ENCODE measurements around the gene KCNH2. TPM values are rescaled to one million over a fixed set of nuclear protein-coding genes. Genes with fewer than 3 reads are reported as not detected.

The KCNH2 gene
- total RNA-seq, 2 donors from 2014 or later, result 0.41 to 0.72 TPM

DNA sequence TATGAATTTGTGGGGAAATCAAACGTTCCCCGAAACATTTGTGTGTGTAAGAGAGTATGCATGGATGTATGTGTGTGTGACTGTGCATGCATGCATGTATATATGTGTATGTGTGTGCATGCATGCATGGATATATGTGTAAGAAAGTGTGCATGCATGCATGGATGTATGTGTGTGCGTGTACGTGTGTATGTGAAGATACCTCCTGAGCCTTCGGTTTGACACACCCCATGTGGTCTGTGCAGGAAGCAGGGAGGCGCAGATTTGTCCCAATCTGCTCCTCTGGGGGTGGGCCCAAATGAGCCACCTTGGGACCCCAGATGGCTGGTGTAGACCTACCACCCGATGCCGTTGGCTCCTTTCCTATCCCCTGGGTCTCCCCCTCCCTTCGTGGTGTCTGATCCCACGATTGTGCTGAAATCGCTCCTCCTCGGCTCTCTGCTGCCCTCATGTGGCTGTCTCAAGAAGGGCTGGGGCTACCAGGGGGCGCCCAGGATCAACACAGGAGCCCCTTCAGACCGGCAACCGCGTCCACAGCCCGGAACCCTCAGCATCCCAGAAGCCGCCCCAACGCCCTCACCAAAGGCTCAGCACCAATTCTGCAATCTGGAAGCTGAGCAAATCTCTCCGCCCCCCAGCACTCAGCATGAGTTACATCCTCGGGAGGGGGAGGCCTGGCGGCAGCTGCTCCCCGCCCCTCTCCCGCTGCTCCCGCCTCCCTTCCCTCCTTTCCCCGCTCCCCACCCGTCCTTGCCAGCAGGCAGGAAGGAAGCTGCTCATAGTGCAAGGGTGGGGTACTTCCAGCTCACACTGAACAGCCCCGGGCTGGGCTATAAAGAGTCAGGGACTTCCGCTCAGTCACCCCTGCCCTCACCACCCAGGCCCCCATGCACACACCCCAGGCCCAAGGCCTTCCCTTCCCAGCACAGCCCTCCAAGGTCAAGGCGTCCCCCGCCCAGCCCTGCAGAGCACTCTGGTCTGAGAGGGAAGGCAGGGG, 10.4 kb upstream of the KCNH2 start:
- DNase-seq (ENCODE audit: low spot score in 2 of 2), result peak in 1 of 2 donors; percentile 79
- Mint-ChIP-seq H3K9me3 (peaks cover 15 to 23% of the 10 kb centered on the region in 2 donors), H3K36me3 (peaks cover 15 to 18% of the 10 kb centered on the region in 2 donors), H3K27ac (no peak overlapping the region)
- ATAC-seq, result peak; percentile 76 to 80

DNA sequence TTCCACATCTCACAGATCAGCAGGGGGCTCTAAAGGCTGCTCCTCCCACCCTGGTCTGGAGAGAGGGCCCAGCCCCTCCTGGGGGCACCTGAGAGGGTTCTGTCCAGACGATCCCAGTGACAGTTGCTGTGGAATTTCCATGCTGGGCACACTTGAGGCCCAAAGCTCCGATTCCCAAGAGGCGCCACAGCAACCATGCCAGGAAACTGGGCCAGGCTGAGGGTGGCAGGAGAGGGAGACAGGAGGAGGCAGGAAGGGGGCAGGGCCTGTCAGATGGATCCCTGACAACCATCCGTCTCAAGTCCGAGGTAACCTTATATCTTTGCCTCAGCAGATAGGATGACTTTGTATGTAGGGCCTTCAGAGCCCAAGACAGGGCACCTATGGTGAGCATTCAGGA, 8.4 kb upstream of the KCNH2 start:
- H3K9me3 Mint-ChIP-seq, result peaks cover 15 to 19% of the 10 kb centered on the region in 2 donors
- H3K36me3 Mint-ChIP-seq, result peaks cover 15 to 18% of the 10 kb centered on the region in 2 donors
- H3K27ac Mint-ChIP-seq, result no peak overlapping the region
- DNase-seq (ENCODE audit: low spot score in 2 of 2), result no peak
- ATAC-seq, result no peak

DNA sequence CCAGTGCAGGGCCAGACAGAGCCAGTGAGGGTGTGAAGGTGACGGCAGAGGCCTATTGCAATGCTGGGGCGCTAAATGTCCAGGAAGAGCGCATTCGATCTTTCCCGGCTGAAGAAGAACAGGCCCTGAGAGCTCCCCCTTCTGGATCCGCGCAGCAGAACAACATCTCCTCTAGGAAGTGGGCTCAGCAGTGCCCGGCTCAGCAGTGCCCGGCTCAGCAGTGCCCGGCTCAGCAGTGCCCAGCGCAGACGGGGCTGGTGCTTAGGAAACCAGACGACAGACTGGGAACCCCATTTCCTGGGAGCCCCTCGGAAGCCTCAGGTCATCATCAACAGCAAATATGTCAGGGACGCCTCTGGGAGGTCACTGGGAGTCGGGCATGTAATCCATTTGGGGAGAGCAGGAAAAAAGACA, 8.0 kb upstream of the KCNH2 start:
- Mint-ChIP-seq H3K27ac (no peak overlapping the region), H3K9me3 (peaks cover 11 to 15% of the 10 kb centered on the region in 2 donors), H3K36me3 (peaks cover 13 to 14% of the 10 kb centered on the region in 2 donors)
- ATAC-seq (peak; percentile 62 to 79), DNase-seq (ENCODE audit: low spot score in 2 of 2) (peak in 1 of 2 donors; percentile 57)

DNA sequence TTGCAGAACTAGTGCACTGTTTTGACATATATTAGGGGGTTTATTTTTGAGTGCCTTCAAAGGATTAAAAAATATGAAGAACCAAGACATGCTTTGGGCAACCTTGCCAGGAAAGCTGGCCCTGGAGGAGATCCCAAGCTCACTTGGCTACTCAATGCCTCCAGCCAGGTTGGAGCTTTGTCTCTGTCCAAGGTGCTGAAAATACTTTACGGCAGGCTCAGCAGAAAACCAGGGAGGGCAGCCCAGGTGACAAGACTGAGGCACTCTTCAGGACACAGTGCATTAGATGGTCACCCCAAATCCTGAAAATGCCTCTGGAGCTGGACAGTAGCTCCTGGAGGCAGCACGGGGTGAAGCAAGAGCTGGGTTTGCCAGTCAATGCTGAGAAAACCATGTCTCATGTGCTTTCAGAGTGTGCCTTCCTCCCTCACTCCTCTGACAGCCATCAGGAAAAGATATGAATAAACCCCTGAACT, 5.8 kb upstream of the KCNH2 start:
- no peaks in the 10 kb centered on the region for H3K9me3 Mint-ChIP-seq
- ATAC-seq (no peak), DNase-seq (ENCODE audit: low spot score in 2 of 2) (peak in 1 of 2 donors; percentile 54)
- no peak overlapping the region for H3K27ac Mint-ChIP-seq
- H3K36me3 Mint-ChIP-seq, result no peaks in the 10 kb centered on the region

DNA sequence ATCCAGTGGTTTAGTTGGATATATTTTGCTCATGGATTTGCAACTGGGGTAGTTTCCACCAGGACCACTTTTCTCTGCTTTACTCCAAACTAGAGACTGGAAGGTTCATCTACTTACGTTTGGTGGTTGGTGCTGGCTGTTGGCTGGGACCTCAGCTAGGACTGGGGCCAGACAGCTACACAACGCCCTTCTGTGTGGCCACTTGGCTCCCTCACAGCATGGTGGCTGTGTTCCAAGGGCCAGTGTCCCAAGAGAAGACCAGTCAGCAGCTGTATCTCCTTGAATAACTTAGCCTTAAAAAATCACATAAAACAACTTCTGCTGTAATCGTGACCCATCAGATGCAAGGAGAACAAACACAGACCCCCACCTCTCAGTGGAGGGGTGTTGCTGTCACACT, 4.2 kb upstream of the KCNH2 start:
- no peak overlapping the region for H3K27ac Mint-ChIP-seq
- ATAC-seq (no peak), DNase-seq (ENCODE audit: low spot score in 2 of 2) (no peak)
- no peaks in the 10 kb centered on the region for H3K9me3 Mint-ChIP-seq
- H3K36me3 Mint-ChIP-seq, result peaks cover 1 to 2% of the 10 kb centered on the region in 2 donors

DNA sequence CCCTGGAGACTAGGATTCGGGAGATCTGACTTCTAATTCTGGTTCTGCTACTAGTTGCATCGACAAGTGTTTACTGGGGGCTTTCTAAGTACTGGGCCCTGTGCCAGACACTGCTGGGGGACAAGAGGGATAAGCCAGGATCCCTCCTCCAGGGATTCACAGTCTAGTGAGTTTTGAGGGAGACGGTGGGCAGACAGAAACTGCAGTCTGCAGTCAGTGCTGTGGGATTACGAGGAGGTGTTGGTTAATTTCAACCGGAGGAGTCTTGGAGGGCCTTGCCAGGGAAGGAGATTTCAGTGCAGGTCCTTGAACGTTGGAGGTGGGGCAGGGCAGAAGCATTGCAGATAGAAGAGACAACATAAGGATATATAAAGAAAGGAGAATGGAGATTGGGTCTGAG, 3.5 kb upstream of the KCNH2 start:
- no peak for ATAC-seq
- no peak for DNase-seq (ENCODE audit: low spot score in 2 of 2)
- peaks cover 7 to 9% of the 10 kb centered on the region in 2 donors for H3K36me3 Mint-ChIP-seq
- H3K9me3 Mint-ChIP-seq, result no peaks in the 10 kb centered on the region
- no peak overlapping the region for H3K27ac Mint-ChIP-seq

DNA sequence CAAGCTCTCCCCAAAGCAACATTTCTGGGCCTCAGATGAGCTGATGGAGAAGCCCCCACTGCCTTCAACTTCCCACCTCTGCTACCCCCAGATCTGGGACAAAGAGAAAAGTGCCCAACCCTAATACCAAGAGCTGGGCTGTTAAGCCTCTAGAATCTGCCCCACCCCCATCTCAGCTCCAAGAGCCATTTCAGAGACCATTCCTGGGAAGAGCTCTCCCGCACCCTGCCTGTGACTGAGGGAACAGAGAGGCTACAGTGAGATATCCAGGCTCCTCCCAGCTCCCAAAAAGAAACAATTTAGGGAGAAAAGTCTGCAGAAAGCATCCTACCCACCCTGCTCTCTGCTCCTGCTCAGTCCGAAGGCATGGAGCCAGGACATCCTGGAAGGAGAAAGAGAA, 2.5 kb upstream of the KCNH2 start:
- DNase-seq (ENCODE audit: low spot score in 2 of 2) (no peak), ATAC-seq (no peak)
- Mint-ChIP-seq H3K27ac (no peak overlapping the region), H3K36me3 (peaks cover 7 to 9% of the 10 kb centered on the region in 2 donors), H3K9me3 (no peaks in the 10 kb centered on the region)

DNA sequence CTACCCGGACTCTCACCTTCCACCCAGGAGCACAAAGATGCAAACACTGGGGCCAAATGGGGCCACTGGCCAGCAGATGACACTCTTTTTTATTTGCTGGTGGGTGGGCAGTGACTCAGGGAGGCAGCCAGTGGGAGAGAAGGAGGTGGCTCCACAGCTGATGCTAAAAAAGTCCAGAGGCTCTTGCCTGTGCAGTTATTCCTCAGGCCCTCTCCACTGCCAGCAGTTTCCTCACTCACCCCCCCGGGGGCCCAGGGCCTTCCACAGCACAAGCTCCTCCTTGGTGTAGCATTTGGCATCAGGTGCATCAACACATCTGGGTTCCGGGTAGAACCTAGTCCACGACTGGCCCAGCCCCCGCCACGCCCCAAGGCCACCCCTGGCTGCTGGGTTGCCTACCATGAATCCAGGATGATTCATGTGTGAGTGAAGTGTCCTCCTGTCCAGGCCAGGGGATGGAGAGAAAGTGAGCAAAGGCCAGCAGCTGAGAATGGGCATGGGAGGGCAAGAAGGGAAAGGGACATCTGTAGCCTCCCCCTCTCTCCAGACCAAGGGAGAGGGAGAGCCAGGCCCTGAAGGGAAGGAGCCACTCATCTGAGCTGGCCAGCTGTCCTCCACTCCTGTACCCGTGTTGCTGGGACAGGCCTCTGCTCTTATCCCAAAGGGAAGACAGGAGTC, 1.7 kb upstream of the KCNH2 start:
- no peak overlapping the region for H3K27ac Mint-ChIP-seq
- H3K36me3 Mint-ChIP-seq, result peaks cover 7 to 9% of the 10 kb centered on the region in 2 donors
- H3K9me3 Mint-ChIP-seq, result no peaks in the 10 kb centered on the region
- DNase-seq (ENCODE audit: low spot score in 2 of 2), result no peak
- ATAC-seq, result no peak

DNA sequence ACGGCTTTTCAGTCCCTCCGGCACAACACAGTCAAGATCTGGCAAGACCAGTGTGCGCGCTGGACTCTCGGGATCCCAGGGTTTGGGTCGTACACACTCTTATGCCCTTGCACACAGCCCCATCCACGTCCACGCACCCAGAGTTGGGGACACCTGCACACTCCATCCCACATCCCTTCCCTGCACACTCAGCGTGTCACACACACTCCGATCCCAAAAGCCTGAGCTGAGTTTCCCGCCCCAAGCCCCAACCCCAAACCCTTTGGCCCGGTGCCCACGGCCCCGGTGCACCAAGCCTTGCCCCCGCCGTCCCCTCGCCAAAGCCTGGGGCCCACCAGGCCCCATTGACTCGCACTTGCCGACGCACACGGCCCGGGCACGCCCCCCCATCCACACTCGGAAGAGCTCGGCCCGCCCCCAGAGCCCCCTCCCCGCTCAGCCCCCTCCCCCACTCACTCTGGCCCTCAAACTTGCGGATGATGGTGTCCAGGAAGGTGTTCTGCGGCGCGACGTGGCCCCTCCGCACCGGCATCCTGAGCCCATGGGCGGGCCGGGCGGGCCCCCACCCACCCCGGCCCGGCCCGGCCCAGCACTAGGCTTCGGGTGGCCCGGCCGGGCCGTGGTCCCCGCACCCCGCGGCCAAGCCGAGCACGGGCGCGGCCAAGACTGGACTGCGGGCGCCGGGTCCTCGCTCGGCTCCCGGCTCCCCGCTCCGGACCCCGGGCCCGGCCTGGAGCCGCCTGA, 567 bp downstream of the KCNH2 start:
- DNase-seq (ENCODE audit: low spot score in 2 of 2) (no peak), ATAC-seq (no peak)
- H3K27ac Mint-ChIP-seq, result peak overlapping the region in 1 of 2 donors; percentile 60
- H3K36me3 Mint-ChIP-seq, result peaks cover 7 to 9% of the 10 kb centered on the region in 2 donors
- H3K9me3 Mint-ChIP-seq, result no peaks in the 10 kb centered on the region

DNA sequence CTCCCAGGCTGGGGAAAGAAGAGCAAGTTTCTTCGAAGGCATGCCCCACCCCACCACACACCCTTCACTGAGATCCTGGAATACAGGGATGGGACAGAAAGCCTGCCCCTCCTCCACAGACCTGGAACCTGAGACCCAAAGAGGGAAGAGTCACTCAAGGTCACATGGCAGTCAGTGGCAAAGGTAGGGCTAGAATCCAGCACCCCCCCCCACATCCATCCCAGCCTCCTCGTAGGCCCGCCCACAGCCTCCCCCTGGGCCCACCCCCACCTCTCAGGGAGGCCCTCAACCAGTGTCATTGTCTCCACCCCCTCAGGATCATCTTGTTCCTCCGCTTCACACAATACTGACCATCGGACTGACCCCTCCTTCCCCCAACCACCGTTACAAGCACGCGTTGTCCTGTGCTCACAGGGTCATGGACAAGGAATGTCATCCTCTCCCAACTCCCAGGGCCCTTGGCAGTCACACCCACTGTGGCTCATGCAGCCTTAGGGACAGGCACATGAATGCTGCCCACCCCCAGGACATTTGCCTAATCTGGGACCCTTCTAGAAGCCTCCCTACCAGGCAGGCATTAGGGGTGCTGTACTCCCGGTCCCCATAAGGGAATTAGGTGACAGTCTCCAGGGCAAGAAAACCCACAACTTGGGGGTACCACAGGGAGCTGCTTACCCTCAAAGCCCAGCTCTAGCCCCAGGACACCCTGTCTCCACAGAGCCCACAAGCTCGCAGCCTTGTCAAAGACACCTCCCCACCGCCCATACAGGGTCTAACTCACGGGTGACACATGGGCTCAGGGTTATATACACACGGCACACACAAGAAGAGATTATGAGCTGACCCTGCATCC, 1.4 kb downstream of the KCNH2 start:
- Mint-ChIP-seq H3K9me3 (no peaks in the 10 kb centered on the region), H3K36me3 (peaks cover 7 to 9% of the 10 kb centered on the region in 2 donors), H3K27ac (no peak overlapping the region)
- DNase-seq (ENCODE audit: low spot score in 2 of 2) (no peak), ATAC-seq (no peak)

DNA sequence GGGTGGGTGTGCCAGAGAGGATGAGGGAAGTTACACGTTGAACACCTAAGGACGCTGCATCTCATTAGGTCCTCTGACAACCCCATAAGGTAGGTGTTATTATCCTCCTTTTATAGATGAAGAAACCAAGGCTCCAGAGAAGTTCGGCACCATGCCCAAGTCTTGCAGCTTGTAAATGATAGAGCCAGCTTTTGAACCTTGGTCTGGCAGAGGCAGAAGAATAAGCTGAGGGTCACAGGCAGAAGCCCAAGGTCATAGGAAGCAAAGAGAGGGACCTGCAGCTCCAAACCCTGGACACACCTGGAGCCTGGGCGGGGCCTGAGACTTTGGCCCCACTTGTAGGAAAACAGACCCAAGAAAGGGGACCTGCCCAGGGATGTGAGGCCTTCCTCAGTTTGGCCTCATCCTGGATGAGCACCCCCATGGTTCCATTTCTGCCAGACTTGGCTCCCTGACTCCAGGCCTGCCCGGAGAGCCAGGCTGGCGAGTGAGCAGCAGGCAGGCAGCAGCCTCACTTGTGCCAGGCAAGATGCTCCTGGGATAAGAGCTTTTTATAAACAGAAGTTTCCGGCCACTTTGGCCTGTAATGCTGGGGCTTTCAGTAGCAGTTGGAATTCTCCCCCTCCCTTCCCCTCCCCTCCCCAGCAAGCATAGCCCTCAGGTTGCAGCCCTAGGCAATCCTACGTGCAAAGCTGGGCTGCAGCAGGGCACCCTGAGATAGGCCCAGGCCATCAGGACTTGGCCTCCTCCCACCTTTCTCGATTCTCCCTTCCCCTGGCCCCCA, 2.4 kb downstream of the KCNH2 start:
- no peak overlapping the region for H3K27ac Mint-ChIP-seq
- ATAC-seq (no peak), DNase-seq (ENCODE audit: low spot score in 2 of 2) (no peak)
- H3K36me3 Mint-ChIP-seq, result peaks cover 7 to 9% of the 10 kb centered on the region in 2 donors
- no peaks in the 10 kb centered on the region for H3K9me3 Mint-ChIP-seq

DNA sequence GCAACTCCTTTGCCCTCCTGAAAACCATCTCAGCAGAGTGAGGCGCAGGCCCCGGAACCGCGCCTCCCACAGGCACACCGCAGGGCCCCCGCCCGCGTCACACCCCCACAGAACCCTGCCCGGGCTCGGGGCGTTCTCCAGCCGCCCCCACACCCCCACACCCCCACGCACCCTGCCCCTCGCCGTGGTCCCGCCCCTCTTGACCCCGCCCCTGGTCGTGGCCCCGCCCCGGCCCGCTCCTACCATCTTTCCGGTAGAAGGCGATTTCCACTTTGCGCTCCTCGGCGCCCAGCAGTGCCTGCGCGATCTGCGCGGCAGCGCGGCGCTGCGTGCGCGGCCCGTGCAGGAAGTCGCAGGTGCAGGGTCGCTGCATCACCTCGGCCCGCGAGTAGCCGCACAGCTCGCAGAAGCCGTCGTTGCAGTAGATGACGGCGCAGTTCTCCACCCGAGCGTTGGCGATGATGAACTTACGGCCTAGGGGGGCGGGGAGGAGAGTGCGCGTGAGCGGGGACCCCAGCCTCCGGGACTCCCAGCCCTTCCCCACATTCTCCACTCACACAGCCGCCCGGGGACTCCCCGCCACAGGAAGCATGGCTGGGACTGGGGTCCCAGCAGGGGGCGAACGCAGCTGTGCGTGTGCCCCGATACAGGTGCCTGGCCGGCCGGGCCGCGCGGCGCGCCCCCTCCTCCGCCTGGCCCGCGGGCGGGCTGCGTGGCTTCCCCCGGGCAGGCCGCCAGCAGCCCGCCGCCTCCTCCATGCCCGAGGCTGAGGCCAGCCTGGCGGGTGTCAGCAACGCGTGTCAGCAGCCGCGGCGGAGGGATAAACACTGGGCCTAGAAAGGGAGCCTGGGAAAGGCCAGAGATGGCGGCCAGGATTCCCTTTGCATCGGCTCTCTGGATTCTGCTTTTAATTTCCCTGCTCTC, 3.4 kb downstream of the KCNH2 start:
- Mint-ChIP-seq H3K36me3 (peaks cover 7 to 9% of the 10 kb centered on the region in 2 donors), H3K27ac (peak overlapping the region in 1 of 2 donors; percentile 4), H3K9me3 (no peaks in the 10 kb centered on the region)
- DNase-seq (ENCODE audit: low spot score in 2 of 2) (peak; percentile 70 to 75), ATAC-seq (peak; percentile 72 to 79)

DNA sequence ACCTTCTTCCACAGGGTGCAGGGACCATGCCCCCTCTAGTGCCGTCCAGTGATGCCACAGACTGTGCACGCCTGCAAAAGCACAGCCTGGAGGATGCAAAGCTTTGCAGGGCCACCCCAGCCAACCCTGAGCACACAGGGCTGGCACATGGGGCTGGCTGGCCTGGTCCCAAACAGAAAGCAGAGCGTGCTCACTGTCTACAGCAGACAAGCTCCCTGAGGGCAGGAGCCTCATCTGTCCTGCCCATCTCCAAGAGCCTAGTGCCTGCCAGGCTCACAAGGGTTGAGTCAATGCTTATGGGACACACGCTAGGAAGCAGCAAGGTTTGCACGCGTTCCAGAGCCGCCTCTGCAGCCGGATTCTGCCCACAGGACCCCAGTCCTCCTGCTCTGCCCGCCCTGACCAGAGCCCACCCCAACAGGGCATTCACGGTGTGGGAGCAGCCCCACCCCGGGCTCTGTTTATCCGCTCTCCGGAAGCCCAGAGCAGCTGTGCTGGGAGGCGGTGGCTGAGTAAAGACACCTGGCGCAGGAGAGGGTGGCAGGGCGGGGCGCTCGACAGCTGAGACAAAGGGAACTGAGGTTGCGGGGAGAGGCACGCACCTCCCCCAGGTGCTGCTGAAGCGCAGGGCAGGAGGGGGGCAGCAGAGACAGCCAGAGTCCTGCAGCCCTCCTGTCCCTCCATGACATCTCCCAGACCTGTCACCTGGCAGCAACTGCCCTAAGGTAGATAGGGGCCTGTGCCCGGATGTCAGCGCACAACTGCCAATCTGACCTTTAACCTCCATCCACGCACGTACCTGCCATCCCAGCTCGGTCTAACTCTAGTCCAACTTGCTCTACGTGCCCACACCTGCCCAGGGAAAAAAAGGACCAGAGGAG, 4.3 kb downstream of the KCNH2 start:
- H3K36me3 Mint-ChIP-seq, result peaks cover 7 to 9% of the 10 kb centered on the region in 2 donors
- ATAC-seq, result peak; percentile 1 to 4
- H3K9me3 Mint-ChIP-seq, result no peaks in the 10 kb centered on the region
- peak overlapping the region in 1 of 2 donors; percentile 4 for H3K27ac Mint-ChIP-seq
- DNase-seq (ENCODE audit: low spot score in 2 of 2), result no peak
